ENCODE results near the gene TMEM163. TPM values are rescaled to one million over a fixed set of nuclear protein-coding genes. Genes with fewer than 3 reads are reported as not detected.
"Not testable (repeated sequence)": the region's sequence is repeated elsewhere in the genome, so short reads cannot be mapped to it uniquely, and the experiment has no call there.

TMEM163 gene
- total and polyA plus RNA-seq, 2 experiments from 2014 or later: 1.1 TPM

GRCh38 chr2:134659724-134660123, 59.1 kb downstream of the TMEM163 start:
- Histone ChIP-seq H3K4me2 (no peak overlapping the region), H4K20me1 (ENCODE audit: insufficient read depth, poor library complexity, severe bottlenecking) (no peaks in the 10 kb centered on the region), H3K9me2 (replicated peaks; ENCODE audit: insufficient read depth) (no peaks in the 10 kb centered on the region), H3K4me3 (no peak overlapping the region), H3K79me2 (no peaks in the 10 kb centered on the region), H3K36me3 (replicated peaks; ENCODE audit: insufficient read depth, low read depth) (no peaks in the 10 kb centered on the region), H3K27me3 (no peaks in the 10 kb centered on the region), H3K27ac (no peak overlapping the region), H2AFZ (no peak overlapping the region), H3K4me1 (ENCODE audit: insufficient read depth) (no peaks in the 10 kb centered on the region), H3K9me3 (ENCODE audit: low read depth) (no peaks in the 10 kb centered on the region)
- WGBS (ENCODE audit: low lambda C conversion rate, missing lambda C conversion rate): 93% methylated on average over 2 of the region's 2 CpGs
- TF ChIP-seq CTCF (IDR thresholded peaks at IDR 0.05; ENCODE audit: poor library complexity) (no peak), EZH2phosphoT487 (IDR thresholded peaks at IDR 0.05; ENCODE audit: low read depth, severe bottlenecking, unreplicated experiment) (no peak), EZH2 (IDR thresholded peaks at IDR 0.05; ENCODE audit: borderline replicate concordance) (no peak)
- DNase-seq (ENCODE audit: low spot score): no peak

DNA sequence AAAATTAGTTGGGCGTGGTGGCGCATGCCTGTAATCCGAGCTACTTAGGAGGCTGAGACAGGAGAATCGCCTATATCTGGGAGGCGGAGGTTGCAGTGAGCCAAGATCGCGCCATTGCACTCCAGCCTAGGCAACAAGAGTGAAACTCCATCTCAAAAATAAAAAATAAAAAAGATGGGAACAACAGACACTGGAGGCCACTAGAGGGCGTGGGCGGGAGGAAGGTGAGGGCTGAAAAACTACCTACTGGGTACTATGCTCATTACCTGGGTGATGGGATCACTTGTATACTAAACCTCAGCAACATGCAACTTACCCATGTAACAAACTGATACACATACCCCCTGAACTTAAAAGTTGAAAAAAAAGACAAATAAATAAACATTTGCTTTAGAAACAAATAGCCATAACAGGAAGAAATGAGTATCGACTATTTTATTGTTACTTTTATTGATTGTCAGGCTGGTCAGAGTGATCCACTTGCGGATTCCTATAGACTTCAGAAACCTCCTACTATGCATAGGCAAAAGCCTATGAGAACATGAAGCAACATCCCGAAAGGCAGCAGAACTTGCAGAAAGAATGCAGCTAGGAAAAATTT, 61.0 kb downstream of the TMEM163 start:
- H3K36me3 ChIP-seq (replicated peaks; ENCODE audit: insufficient read depth, low read depth): no peaks in the 10 kb centered on the region
- no peaks in the 10 kb centered on the region for H4K20me1 ChIP-seq (ENCODE audit: insufficient read depth, poor library complexity, severe bottlenecking)
- H2AFZ ChIP-seq: no peak overlapping the region
- no peaks in the 10 kb centered on the region for H3K4me1 ChIP-seq (ENCODE audit: insufficient read depth)
- H3K4me3 ChIP-seq: no peak overlapping the region
- H3K79me2 ChIP-seq: no peaks in the 10 kb centered on the region
- no peaks in the 10 kb centered on the region for H3K9me3 ChIP-seq (ENCODE audit: low read depth)
- 70% methylated on average over 12 of the region's 12 CpGs for WGBS (ENCODE audit: low lambda C conversion rate, missing lambda C conversion rate)
- no peak overlapping the region for H3K27ac ChIP-seq
- H3K9me2 ChIP-seq (replicated peaks; ENCODE audit: insufficient read depth): no peaks in the 10 kb centered on the region
- TF ChIP-seq CTCF (IDR thresholded peaks at IDR 0.05; ENCODE audit: poor library complexity): peak; percentile 42
- no peak for TF ChIP-seq EZH2 (IDR thresholded peaks at IDR 0.05; ENCODE audit: borderline replicate concordance)
- TF ChIP-seq EZH2phosphoT487 (IDR thresholded peaks at IDR 0.05; ENCODE audit: low read depth, severe bottlenecking, unreplicated experiment): no peak
- no peak overlapping the region for H3K4me2 ChIP-seq
- no peaks in the 10 kb centered on the region for H3K27me3 ChIP-seq
- peak; percentile 21 for DNase-seq (ENCODE audit: low spot score)

GRCh38 chr2:134656391-134656790, 62.4 kb downstream of the TMEM163 start:
- H4K20me1 ChIP-seq (ENCODE audit: insufficient read depth, poor library complexity, severe bottlenecking); H3K4me1 ChIP-seq (ENCODE audit: insufficient read depth); H3K27me3 ChIP-seq; H3K36me3 ChIP-seq (replicated peaks; ENCODE audit: insufficient read depth, low read depth); H3K27ac ChIP-seq; H3K79me2 ChIP-seq; H2AFZ ChIP-seq; H3K9me2 ChIP-seq (replicated peaks; ENCODE audit: insufficient read depth); DNase-seq (ENCODE audit: low spot score); H3K4me3 ChIP-seq; H3K9me3 ChIP-seq (ENCODE audit: low read depth); H3K4me2 ChIP-seq: not testable (repeated sequence)
- WGBS (ENCODE audit: low lambda C conversion rate, missing lambda C conversion rate): 94% methylated on average over 9 of the region's 15 CpGs

GRCh38 chr2:134648586-134648985, 70.2 kb downstream of the TMEM163 start:
- no peak overlapping the region for H3K4me2 ChIP-seq
- H3K9me3 ChIP-seq (ENCODE audit: low read depth): no peaks in the 10 kb centered on the region
- no peaks in the 10 kb centered on the region for H3K27me3 ChIP-seq
- H3K36me3 ChIP-seq (replicated peaks; ENCODE audit: insufficient read depth, low read depth): no peaks in the 10 kb centered on the region
- H3K79me2 ChIP-seq: no peaks in the 10 kb centered on the region
- 81% methylated on average over 5 of the region's 5 CpGs for WGBS (ENCODE audit: low lambda C conversion rate, missing lambda C conversion rate)
- H3K4me3 ChIP-seq: no peak overlapping the region
- no peaks in the 10 kb centered on the region for H3K9me2 ChIP-seq (replicated peaks; ENCODE audit: insufficient read depth)
- TF ChIP-seq EZH2phosphoT487 (IDR thresholded peaks at IDR 0.05; ENCODE audit: low read depth, severe bottlenecking, unreplicated experiment): no peak
- TF ChIP-seq CTCF (IDR thresholded peaks at IDR 0.05; ENCODE audit: poor library complexity): no peak
- TF ChIP-seq EZH2 (IDR thresholded peaks at IDR 0.05; ENCODE audit: borderline replicate concordance): no peak
- DNase-seq (ENCODE audit: low spot score): no peak
- no peak overlapping the region for H3K27ac ChIP-seq
- H3K4me1 ChIP-seq (ENCODE audit: insufficient read depth): no peaks in the 10 kb centered on the region
- H4K20me1 ChIP-seq (ENCODE audit: insufficient read depth, poor library complexity, severe bottlenecking): no peaks in the 10 kb centered on the region
- no peak overlapping the region for H2AFZ ChIP-seq

Measured in hepatocyte (in vitro differentiated cells).